Measurements from ENCODE around the gene ACKR2. TPM values are rescaled to one million over a fixed set of nuclear protein-coding genes. Genes with fewer than 3 reads are reported as not detected.
A peak's percentile ranks its signal among the peaks of the same experiment; 100 is the strongest.

Gene ACKR2
- total RNA-seq, 1 experiment from 2014 or later, result 0.76 TPM

DNA sequence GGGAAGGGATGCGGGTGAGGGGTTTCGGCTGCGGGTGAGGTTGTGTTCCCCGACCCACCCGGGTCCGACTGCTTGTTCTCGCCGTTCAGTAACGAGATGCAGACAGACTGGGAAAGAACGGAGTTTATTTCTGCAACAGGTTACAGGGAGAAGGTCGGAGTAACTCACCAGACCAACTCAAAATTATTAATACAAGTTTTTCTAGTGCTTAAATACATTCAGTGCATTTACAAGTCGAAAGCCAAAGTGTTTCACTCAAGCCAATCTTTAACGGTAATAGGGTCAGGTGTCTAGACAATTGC, 4.5 kb upstream of the ACKR2 start:
- Histone ChIP-seq H3K4me2 (ENCODE audit: low read length) (peak overlapping the region; percentile 95), H3K27ac (ENCODE audit: low read depth, low read length) (peak overlapping the region; percentile 70; the same call in 1 of the 2 replicates), H3K9ac (ENCODE audit: low read length) (peak overlapping the region; percentile 94), H3K27me3 (ENCODE audit: insufficient read depth, low read length) (no peaks in the 10 kb centered on the region), H3K9me3 (ENCODE audit: control insufficient read depth in 1 of 2, insufficient read depth in 1 of 2, low read depth in 1 of 2, low read length in 2 of 2) (no peaks in the 10 kb centered on the region), H3K4me3 (replicated peaks in 1 of 2; ENCODE audit: low read depth in 1 of 2, low read length in 2 of 2) (peak overlapping the region; percentile 88 to 98), H3K79me2 (ENCODE audit: insufficient read depth, low read length) (peaks cover 44% of the 10 kb centered on the region), H3K36me3 (ENCODE audit: control insufficient read depth in 1 of 2, insufficient read depth in 2 of 2, low read length in 2 of 2) (no peaks in the 10 kb centered on the region), H3K4me1 (ENCODE audit: control insufficient read depth in 1 of 2, insufficient read depth in 2 of 2, low read length in 2 of 2) (peaks cover 0 to 15% of the 10 kb centered on the region in 2 experiments; a peak in 2 of 4 replicates), H3K9me2 (ENCODE audit: insufficient read depth) (no peaks in the 10 kb centered on the region), H2AFZ (ENCODE audit: low read depth, low read length, poor library complexity, severe bottlenecking) (no peak overlapping the region), H4K20me1 (ENCODE audit: insufficient read depth) (no peaks in the 10 kb centered on the region)
- intact Hi-C loops (cut with micrococcal nuclease), result no loop called here
- ATAC-seq (peak; percentile 33), DNase-seq (ENCODE audit: low read depth, low spot score) (no peak)
- ChIA-PET RAD21 (ENCODE audit: low non-redundant PET in 1 of 2, low total read pairs in 2 of 2, uncharacterized antibody in 2 of 2, unreplicated experiment in 2 of 2) (no interaction called here), CTCF (interaction anchor here (1.1 to 2.9 kb wide), 2 partner anchors 25 to 26 kb away, joined by 3 to 11 read pairs; no protein-coding TSS in a partner anchor), POLR2A (interaction anchor here (0.8 to 1.6 kb wide), 4 partner anchors 11 to 47 kb away, joined by 3 to 6 read pairs (median 4); no protein-coding TSS in a partner anchor)
- TF ChIP-seq SP1 (IDR thresholded peaks at IDR 0.05; ENCODE audit: low read depth), result no peak
- no peak for TF ChIP-seq ZBTB33 (IDR thresholded peaks at IDR 0.05; ENCODE audit: extremely low read depth, insufficient replicate concordance, low read length)
- no peak for TF ChIP-seq CEBPB (IDR thresholded peaks at IDR 0.05; ENCODE audit: low read depth)
- TF ChIP-seq FOSL1 (IDR thresholded peaks at IDR 0.05; ENCODE audit: low read depth), result no peak
- TF ChIP-seq TCF7L2 (IDR thresholded peaks at IDR 0.05; ENCODE audit: borderline replicate concordance, extremely low read depth, insufficient read depth, insufficient read length), result no peak
- TF ChIP-seq JUND (IDR thresholded peaks at IDR 0.05), result no peak
- TF ChIP-seq POLR2AphosphoS5 (IDR thresholded peaks at IDR 0.05; ENCODE audit: low read depth, low read length), result no peak
- no peak for TF ChIP-seq YY1 (IDR thresholded peaks at IDR 0.05; ENCODE audit: extremely low read depth, insufficient replicate concordance, low read depth, low read length)
- TF ChIP-seq RAD21 (IDR thresholded peaks at IDR 0.05; ENCODE audit: low read depth), result no peak
- no peak for TF ChIP-seq ELF1 (IDR thresholded peaks at IDR 0.05; ENCODE audit: borderline replicate concordance, low read depth)
- TF ChIP-seq ZFX (IDR thresholded peaks at IDR 0.05), result no peak
- no peak for TF ChIP-seq MAX (IDR thresholded peaks at IDR 0.05)
- no peak for TF ChIP-seq SIN3A (IDR thresholded peaks at IDR 0.05; ENCODE audit: low read depth)
- no peak for TF ChIP-seq POLR2A (IDR thresholded peaks at IDR 0.05; ENCODE audit: borderline replicate concordance, extremely low read depth, insufficient read depth, insufficient read length)
- TF ChIP-seq ZNF274 (IDR thresholded peaks at IDR 0.05; ENCODE audit: low read depth, low read length), result no peak
- TF ChIP-seq CBX3 (IDR thresholded peaks at IDR 0.05; ENCODE audit: low read depth), result no peak
- TF ChIP-seq CTCF (IDR thresholded peaks at IDR 0.05 in 2 of 3, conservative IDR thresholded peaks at IDR 0.05 in 1 of 3; ENCODE audit: borderline replicate concordance in 1 of 3, insufficient read depth in 1 of 3, low read depth in 2 of 3, low read length in 2 of 3), result no peak
- no peak for TF ChIP-seq EZH2 (IDR thresholded peaks at IDR 0.05)
- TF ChIP-seq EGR1 (IDR thresholded peaks at IDR 0.05; ENCODE audit: low read depth), result no peak
- TF ChIP-seq SRF (IDR thresholded peaks at IDR 0.05; ENCODE audit: low read depth), result no peak
- TSS peak; percentile 88 for BruUV-seq (replicated peaks)
